Measurements from ENCODE around the gene PIK3R6.
"Not testable (repeated sequence)": the region's sequence is repeated elsewhere in the genome, so short reads cannot be mapped to it uniquely, and the experiment has no call there.

PIK3R6 gene

DNA sequence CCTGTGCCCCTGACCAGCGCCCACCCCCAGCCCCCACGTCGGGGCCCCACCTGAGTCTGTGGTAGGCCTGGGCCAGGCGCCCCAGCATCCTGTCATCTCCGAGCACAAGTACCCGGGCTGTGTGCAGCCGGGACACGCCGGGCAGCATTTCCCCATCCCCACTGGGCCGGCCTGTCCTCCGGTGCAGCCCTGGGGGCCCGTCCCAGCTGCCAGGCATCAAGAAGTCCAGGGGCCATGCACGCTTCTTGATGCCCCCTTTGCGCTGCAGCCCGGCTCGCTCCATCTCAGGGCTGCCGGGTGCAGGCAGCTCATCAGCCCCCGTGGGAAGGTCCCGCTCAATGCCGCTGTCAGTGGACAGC is 39.0 kb downstream of the PIK3R6 start:
- no peak for DNase-seq (ENCODE audit: low read depth)

DNA sequence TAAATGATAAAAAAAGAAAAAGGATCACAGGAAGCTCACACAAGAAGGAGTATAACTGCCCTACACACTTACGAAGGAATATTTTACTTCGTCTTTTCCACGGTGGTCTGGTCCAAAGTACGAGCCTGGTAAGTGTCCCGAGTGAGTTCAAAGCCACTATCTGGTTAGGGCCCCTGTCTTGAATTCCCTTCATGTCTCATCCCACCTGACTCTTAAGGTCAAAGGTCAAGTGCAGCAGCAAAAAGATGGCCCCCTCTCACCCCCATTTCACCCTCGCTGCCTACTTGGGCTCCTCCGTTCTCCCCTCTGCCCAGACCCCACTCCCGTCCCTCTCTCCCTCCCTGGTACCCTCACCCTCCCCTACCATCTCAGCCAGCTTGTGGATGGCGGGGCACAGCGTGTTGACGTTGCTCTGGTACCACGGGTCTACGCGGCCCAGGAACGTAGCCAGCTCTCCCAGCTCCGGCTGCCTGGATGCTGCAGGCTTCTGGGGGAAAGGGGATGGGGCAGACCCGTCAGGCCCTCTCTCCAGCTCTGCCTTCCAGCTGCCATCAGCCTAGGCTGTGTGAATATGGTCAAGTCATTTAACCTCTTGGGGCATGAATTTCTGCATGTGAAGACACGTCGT is 40.6 kb downstream of the PIK3R6 start:
- DNase-seq (ENCODE audit: low read depth), result no peak

GRCh38 chr17:8825802-8826201 is 41.7 kb downstream of the PIK3R6 start:
- DNase-seq (ENCODE audit: low read depth), result no peak

DNA sequence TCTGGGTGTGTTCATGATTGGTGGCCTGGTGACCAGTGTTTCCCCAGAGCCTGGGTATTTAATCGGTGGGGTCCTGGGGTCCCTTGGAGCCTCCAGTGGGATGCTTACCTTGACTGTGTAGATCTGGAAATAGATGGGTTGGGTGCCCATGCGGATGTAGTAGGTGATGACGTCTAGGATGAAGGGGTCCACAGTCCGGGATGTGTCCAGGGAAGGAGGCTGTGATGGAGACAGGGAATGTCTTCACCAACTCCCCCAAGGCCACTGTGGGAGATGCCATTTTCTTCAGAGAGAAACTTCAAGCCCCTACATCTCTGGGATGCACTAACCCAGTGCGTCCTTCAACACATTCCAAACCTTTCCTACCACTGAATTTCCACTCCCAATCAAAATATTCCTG is 44.2 kb downstream of the PIK3R6 start:
- DNase-seq (ENCODE audit: low read depth), result no peak

GRCh38 chr17:8822401-8823035 is 45.0 kb downstream of the PIK3R6 start:
- no peak for DNase-seq (ENCODE audit: low read depth)

- DNase-seq (ENCODE audit: low read depth), result no peak
These were observed 45.9 kb downstream of the PIK3R6 start for GRCh38 chr17:8821446-8822105.

DNA sequence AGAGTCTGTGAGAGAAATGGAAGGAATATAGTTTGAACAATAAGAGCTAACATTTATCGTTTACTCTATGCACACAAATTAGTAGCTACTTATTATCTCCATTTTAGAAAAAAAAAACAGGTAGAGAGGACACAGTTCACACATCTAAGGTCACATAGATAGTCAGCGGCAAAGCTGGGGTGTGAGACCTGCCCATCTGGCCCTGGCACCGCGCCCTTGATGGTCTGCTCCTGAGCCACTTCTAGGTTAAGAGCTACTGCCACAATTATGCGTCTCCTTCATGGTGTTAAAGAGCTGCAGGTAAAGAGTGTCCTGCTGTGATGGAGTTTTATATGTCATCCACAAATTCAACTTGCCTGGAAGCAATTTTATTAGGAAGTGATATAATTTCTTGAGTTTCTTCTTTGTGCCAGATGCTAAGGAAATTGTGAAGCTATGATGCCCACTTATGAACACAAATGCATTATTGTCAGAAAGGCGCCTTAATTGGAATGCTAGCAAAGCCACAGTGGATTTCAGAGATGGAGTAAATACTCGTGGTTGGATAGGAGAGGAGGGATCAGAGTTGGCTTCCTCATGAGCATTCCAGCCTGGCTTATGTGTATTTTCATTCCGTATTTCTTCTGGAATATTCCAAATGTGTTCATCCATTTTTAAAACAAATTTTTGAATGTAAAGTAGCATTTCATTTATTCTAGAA is 47.0 kb downstream of the PIK3R6 start:
- DNase-seq (ENCODE audit: low read depth), result no peak

- no peak for DNase-seq (ENCODE audit: low read depth)
These were observed 48.7 kb downstream of the PIK3R6 start for GRCh38 chr17:8818654-8819330.

DNA sequence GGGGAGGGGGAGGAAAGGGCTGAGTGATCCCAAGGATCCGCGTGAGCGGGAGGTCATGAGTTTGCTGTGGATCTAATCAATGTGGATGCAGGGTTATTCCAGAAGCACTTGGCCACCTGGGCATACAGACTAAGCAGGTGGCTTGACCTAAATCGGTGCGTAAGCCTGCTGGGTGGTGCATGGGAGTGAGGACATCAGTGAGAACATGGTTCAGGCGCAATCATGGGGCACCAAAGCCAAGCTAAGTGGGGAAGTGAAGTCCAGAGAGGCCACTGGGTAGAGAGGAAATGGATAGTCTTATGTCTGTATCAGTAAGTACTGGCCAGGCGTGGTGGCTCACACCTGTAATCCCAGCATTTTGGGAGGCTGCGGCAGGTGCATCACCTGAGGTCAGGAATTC is 49.4 kb downstream of the PIK3R6 start:
- DNase-seq (ENCODE audit: low read depth), result no peak

- DNase-seq (ENCODE audit: low read depth), result no peak
These were observed 60.4 kb downstream of the PIK3R6 start for GRCh38 chr17:8806926-8807550.

GRCh38 chr17:8806253-8806925 is 61.1 kb downstream of the PIK3R6 start:
- DNase-seq (ENCODE audit: low read depth), result no peak

DNA sequence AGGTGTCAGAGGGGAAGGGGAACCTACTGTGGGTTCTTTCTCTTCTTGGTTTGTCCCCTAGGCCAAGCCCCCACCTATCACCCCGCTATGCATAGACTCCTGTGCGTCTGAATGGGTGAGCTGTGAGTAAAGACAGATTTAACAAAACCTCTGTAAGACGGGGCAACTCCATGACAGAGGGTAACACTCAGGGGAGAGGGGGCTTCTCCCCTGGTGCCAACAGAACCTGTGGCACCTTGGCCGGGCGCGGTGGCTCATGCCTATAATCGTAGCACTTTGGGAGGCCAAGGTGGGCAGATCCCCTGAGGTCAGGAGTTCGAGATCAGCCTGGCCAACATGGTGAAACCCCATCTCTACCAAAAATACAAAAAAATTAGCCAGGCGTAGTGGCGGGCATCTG is 62.1 kb downstream of the PIK3R6 start:
- not testable (repeated sequence) for DNase-seq (ENCODE audit: low read depth)

DNA sequence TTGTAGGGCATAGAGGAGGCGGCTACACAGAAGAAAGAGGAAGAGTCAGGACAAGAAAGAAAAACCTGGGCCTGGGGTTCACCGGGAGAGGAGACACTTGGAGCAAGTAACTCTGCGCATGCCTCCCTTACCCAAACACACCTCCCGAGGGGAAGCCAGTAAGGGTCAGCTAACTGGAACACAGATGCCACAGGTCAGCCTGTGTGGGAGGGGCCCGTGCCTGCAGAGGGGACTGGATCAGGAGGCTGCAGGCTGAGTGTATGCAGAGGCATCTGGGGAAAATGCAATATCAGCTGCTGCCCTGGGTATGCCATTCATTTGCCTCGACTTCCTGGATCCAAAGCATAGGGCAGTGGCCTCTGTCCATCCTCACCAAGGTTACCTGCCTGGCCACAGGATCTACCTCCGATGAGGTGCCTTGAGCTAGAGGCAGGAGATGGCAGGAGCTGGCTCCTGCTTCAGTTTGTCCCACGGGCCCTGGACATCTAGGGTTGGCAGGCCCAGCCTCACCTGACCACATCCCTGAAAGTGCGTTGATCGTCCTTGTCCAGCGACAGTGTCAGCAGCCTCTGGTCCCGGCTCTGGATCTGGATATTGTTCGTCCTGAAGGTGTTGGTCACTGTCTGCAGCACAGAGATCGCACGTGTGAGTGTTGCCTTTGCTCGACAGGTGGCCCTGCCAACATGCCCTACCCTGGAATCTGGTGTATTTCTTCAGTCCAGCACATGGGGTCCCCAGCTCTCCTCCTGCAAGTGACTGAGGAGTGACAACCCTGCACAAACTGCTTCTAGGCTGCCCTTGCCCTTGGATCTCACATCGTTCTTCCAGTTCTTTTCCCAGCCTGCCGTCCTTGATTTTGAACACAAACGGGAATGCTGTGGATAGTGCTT is 63.7 kb downstream of the PIK3R6 start:
- no peak for DNase-seq (ENCODE audit: low read depth)

DNA sequence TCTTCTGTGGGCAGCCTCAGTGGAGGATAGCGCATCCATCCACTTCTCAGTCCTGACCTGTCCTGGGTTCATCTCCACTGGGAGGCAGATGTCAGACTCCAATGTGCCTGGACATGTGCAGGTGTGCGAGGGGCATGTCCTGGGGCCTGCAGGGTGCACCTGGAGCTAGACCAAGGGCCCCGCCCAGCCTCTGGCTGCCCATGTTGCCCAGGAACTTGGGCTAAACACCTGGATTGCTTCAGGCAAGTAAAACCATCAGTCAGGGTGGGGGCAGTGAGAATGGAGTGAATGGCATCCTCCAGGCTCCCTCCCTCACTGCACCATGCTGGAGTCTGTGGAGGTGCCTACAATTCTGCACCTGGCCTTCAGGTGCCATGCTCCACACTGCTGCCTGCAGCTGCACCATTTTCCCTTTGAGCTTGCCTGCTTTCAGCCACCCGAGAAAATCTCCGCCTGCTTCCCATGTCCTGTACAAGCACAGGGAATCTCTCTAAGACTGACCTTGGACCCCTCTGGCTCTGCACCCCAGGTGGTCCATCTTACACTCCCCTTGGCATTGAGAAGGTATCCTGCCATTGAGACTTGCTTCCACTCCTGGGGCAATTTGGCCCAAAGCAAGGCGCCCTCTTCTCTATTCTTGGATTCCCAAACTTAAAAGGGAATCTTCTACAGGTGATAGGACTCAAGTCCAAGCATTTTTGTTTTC is 66.2 kb downstream of the PIK3R6 start:
- no peak for DNase-seq (ENCODE audit: low read depth)

DNA sequence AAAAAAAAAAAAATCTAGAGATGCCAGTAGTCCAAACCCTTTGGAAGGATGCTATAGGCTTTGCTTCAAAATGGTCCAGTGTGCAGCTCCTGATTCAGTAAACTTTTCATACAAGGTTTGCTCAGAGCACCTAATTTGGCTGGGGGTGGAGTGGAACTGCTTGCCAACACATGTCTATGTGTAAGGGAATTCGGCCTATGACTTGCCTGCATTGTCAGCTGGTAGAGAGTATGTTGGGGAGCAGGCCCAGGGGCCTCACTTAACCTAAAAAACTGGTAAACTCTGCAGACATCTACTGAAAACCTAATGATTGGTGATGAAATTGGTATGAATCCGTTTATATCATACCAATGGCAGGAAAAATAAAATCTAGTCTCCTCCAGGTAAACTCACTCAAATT is 66.8 kb downstream of the PIK3R6 start:
- no peak for DNase-seq (ENCODE audit: low read depth)

- no peak for DNase-seq (ENCODE audit: low read depth)
These were observed 67.8 kb downstream of the PIK3R6 start for GRCh38 chr17:8799570-8800212.

- no peak for DNase-seq (ENCODE audit: low read depth)
These were observed 68.5 kb downstream of the PIK3R6 start, which contains the start of gene MFSD6L for GRCh38 chr17:8798846-8799569. TSS of gene MFSD6L (minus strand) at chr17:8799365. CDS start at chr17:8799120, 245 bp downstream.

DNA sequence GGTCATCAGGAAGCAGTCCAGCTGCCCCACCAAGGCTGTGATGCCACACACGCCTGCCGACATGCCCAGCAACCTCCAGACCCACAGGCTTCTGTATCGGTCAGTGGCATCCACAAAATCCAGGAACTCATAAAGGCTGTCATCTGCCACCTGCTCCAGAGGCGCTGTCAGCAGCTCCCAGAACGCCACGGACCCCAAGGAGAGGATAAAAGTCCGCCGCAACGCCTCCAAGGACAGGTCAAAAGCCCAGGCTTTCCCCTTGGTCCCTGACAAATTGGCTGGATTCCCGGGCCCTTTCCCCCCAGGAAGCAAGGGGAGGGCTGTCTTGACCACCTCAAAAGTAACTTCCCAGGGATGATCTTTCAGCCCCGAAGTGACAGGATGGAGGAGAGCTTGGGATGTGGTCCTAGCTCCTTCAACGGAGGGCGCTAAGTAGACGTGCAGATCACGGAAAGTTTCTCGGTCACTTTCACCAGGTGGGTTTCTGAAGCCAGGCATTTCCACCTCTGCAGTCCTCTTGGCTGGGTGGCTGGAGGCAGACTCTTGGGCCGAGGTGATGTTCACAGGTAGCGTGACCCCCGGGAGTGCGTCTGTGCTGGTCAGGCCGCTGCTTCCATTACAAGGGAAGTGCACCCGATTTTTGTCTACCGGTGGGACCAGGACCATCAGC is 69.2 kb downstream of the PIK3R6 start:
- no peak for DNase-seq (ENCODE audit: low read depth)

Measured in stimulated activated CD8-positive, alpha-beta memory T cell treated with anti-CD3 and anti-CD28 coated beads, Interleukin-15, amount 100 ng/mL, for 1 hour (primary cell).